ENCODE results near the gene LRRC30. TPM values are rescaled to one million over a fixed set of nuclear protein-coding genes. Genes with fewer than 3 reads are reported as not detected.

The LRRC30 gene
- total and polyA plus RNA-seq, 2 donors (not counting 1 experiment from before 2014, with no cell fraction given), result not detected

GRCh38 chr18:7205346-7205745 is 25.5 kb upstream of the LRRC30 start:
- Histone ChIP-seq H3K9me3 (ENCODE audit: control extremely low read depth in 1 of 3, control insufficient read depth in 2 of 3, insufficient read depth in 1 of 3, low read length in 2 of 3) (no peaks in the 10 kb centered on the region), H3K27ac (ENCODE audit: low read length in 2 of 2) (no peak overlapping the region), H3K4me1 (ENCODE audit: control insufficient read depth in 2 of 2, insufficient read depth in 2 of 2, low read length in 2 of 2) (no peaks in the 10 kb centered on the region), H3K79me2 (ENCODE audit: control insufficient read depth, insufficient read depth, low read length) (no peaks in the 10 kb centered on the region), H3K9ac (ENCODE audit: low read length) (no peak overlapping the region), H3K4me2 (replicated peaks; ENCODE audit: low read depth, low read length, poor library complexity, severe bottlenecking) (no peak overlapping the region), H3K27me3 (replicated peaks in 1 of 4; ENCODE audit: control extremely low read depth in 1 of 4, control insufficient read depth in 3 of 4, insufficient read depth in 4 of 4, low read length in 3 of 4) (no peaks in the 10 kb centered on the region), H3K4me3 (ENCODE audit: control extremely low read depth in 1 of 5, extremely low read depth in 1 of 5, insufficient read depth in 1 of 5, low read depth in 2 of 5, low read length in 4 of 5) (no peak overlapping the region), H4K20me1 (ENCODE audit: control insufficient read depth, insufficient read depth, low read length, poor library complexity, severe bottlenecking) (no peaks in the 10 kb centered on the region), H3K36me3 (replicated peaks in 1 of 2; ENCODE audit: control extremely low read depth in 1 of 2, control insufficient read depth in 1 of 2, extremely low read depth in 1 of 2, insufficient read depth in 2 of 2, low read length in 1 of 2) (no peaks in the 10 kb centered on the region), H2AFZ (ENCODE audit: insufficient read depth, low read depth, low read length, poor library complexity, severe bottlenecking) (no peak overlapping the region)
- no peak overlapping the region for H3K27ac Mint-ChIP-seq
- H3K27me3 Mint-ChIP-seq, result no peaks in the 10 kb centered on the region
- intact Hi-C loops (cut with micrococcal nuclease), result no loop called here
- CTCF ChIA-PET, result no interaction called here
- DNase-seq (no peak), ATAC-seq (ENCODE audit: low read depth) (no peak)
- no peaks in the 10 kb centered on the region for H3K9me3 Mint-ChIP-seq (ENCODE audit: insufficient read depth)
- TF ChIP-seq CTCF (IDR thresholded peaks at IDR 0.05) (no peak), EZH2 (IDR thresholded peaks at IDR 0.05; ENCODE audit: borderline replicate concordance, insufficient read depth, low read depth, low read length, poor library complexity, severe bottlenecking) (no peak)
- POLR2A ChIA-PET, result no interaction called here
- H3K4me3 Mint-ChIP-seq, result no peak overlapping the region
- H3K4me1 Mint-ChIP-seq, result no peaks in the 10 kb centered on the region

GRCh38 chr18:7206217-7206616 is 24.7 kb upstream of the LRRC30 start:
- Histone ChIP-seq H4K20me1 (ENCODE audit: control insufficient read depth, insufficient read depth, low read length, poor library complexity, severe bottlenecking) (no peaks in the 10 kb centered on the region), H3K4me3 (ENCODE audit: control extremely low read depth in 1 of 5, extremely low read depth in 1 of 5, insufficient read depth in 1 of 5, low read depth in 2 of 5, low read length in 4 of 5) (no peak overlapping the region), H3K4me2 (replicated peaks; ENCODE audit: low read depth, low read length, poor library complexity, severe bottlenecking) (no peak overlapping the region), H3K79me2 (ENCODE audit: control insufficient read depth, insufficient read depth, low read length) (no peaks in the 10 kb centered on the region), H3K9ac (ENCODE audit: low read length) (no peak overlapping the region), H3K4me1 (ENCODE audit: control insufficient read depth in 2 of 2, insufficient read depth in 2 of 2, low read length in 2 of 2) (no peaks in the 10 kb centered on the region), H3K27ac (ENCODE audit: low read length in 2 of 2) (no peak overlapping the region), H3K27me3 (replicated peaks in 1 of 4; ENCODE audit: control extremely low read depth in 1 of 4, control insufficient read depth in 3 of 4, insufficient read depth in 4 of 4, low read length in 3 of 4) (no peaks in the 10 kb centered on the region), H2AFZ (ENCODE audit: insufficient read depth, low read depth, low read length, poor library complexity, severe bottlenecking) (no peak overlapping the region), H3K9me3 (ENCODE audit: control extremely low read depth in 1 of 3, control insufficient read depth in 2 of 3, insufficient read depth in 1 of 3, low read length in 2 of 3) (no peaks in the 10 kb centered on the region), H3K36me3 (replicated peaks in 1 of 2; ENCODE audit: control extremely low read depth in 1 of 2, control insufficient read depth in 1 of 2, extremely low read depth in 1 of 2, insufficient read depth in 2 of 2, low read length in 1 of 2) (no peaks in the 10 kb centered on the region)
- DNase-seq (no peak), ATAC-seq (ENCODE audit: low read depth) (no peak)
- H3K27ac Mint-ChIP-seq, result no peak overlapping the region
- no peak for TF ChIP-seq CTCF (IDR thresholded peaks at IDR 0.05)
- no peak for TF ChIP-seq EZH2 (IDR thresholded peaks at IDR 0.05; ENCODE audit: borderline replicate concordance, insufficient read depth, low read depth, low read length, poor library complexity, severe bottlenecking)
- no peak overlapping the region for H3K4me3 Mint-ChIP-seq
- WGBS (ENCODE audit: insufficient coverage), result 67% methylated on average over 2 of the region's 6 CpGs
- intact Hi-C loops (cut with micrococcal nuclease), result no loop called here
- H3K27me3 Mint-ChIP-seq, result no peaks in the 10 kb centered on the region
- no peaks in the 10 kb centered on the region for H3K9me3 Mint-ChIP-seq (ENCODE audit: insufficient read depth)
- H3K4me1 Mint-ChIP-seq, result no peaks in the 10 kb centered on the region
- ChIA-PET CTCF (no interaction called here), POLR2A (no interaction called here)

All from B cell (primary cell).